TTC549 (cell line): ENCODE measurements around the gene POLR2M.

ENCODE experiments used
- FAIRE-seq: peaks from 2 replicates; lab custom pipeline; 2012; peaks lifted over from hg19 to GRCh38; lab: Jason Lieb, UNC

POLR2M gene

GRCh38 chr15:57692709-57693108 is 13.8 kb upstream of the POLR2M start:
- FAIRE-seq: no peak

GRCh38 chr15:57694279-57694678 is 12.2 kb upstream of the POLR2M start:
- FAIRE-seq: no peak

GRCh38 chr15:57696146-57696545 is 10.4 kb upstream of the POLR2M start:
- FAIRE-seq: no peak

- FAIRE-seq: no peak
These were observed 8.9 kb upstream of the POLR2M start for GRCh38 chr15:57697588-57697987.

- no peak for FAIRE-seq
These were observed 8.3 kb upstream of the POLR2M start for GRCh38 chr15:57698243-57698642.

- FAIRE-seq: no peak
These were observed 7.5 kb upstream of the POLR2M start for GRCh38 chr15:57698991-57699390.

- no peak for FAIRE-seq
These were observed 3.1 kb upstream of the POLR2M start for GRCh38 chr15:57703387-57703786.

GRCh38 chr15:57704441-57704840 is 2.1 kb upstream of the POLR2M start:
- FAIRE-seq: no peak

- no peak for FAIRE-seq
These were observed 639 bp upstream of the POLR2M start for GRCh38 chr15:57705746-57706404.

- FAIRE-seq: no peak
These were observed 1.5 kb downstream of the POLR2M start for GRCh38 chr15:57708047-57708446.

- FAIRE-seq: no peak
These were observed 11.8 kb downstream of the POLR2M start for GRCh38 chr15:57718309-57718708.

GRCh38 chr15:57720867-57721266 is 14.4 kb downstream of the POLR2M start:
- no peak for FAIRE-seq

- no peak for FAIRE-seq
These were observed 19.9 kb downstream of the POLR2M start for GRCh38 chr15:57726411-57726810.

GRCh38 chr15:57727031-57727430 is 20.5 kb downstream of the POLR2M start:
- no peak for FAIRE-seq

- FAIRE-seq: no peak
These were observed 21.9 kb downstream of the POLR2M start for GRCh38 chr15:57728436-57728835.

GRCh38 chr15:57730876-57731275 is 24.4 kb downstream of the POLR2M start:
- FAIRE-seq: no peak

GRCh38 chr15:57731530-57732103 is 25.1 kb downstream of the POLR2M start:
- no peak for FAIRE-seq

GRCh38 chr15:57732526-57733331 is 26.2 kb downstream of the POLR2M start:
- peak; percentile 71 for FAIRE-seq

GRCh38 chr15:57734860-57735259 is 28.3 kb downstream of the POLR2M start:
- FAIRE-seq: no peak

- FAIRE-seq: no peak
These were observed 28.9 kb downstream of the POLR2M start for GRCh38 chr15:57735431-57735830.

GRCh38 chr15:57735891-57736290 is 29.4 kb downstream of the POLR2M start:
- FAIRE-seq: no peak

GRCh38 chr15:57736591-57736990 is 30.1 kb downstream of the POLR2M start:
- no peak for FAIRE-seq

- no peak for FAIRE-seq
These were observed 32.3 kb downstream of the POLR2M start for GRCh38 chr15:57738734-57739237.
